ENCODE data around the gene ASIC4. TPM values are rescaled to one million over a fixed set of nuclear protein-coding genes. Genes with fewer than 3 reads are reported as not detected.
A peak's percentile ranks its signal among the peaks of the same experiment; 100 is the strongest.

Gene ASIC4
- total and polyA plus RNA-seq, 9 of the 15 experiments (the other 6 are each of a cell fraction or from before 2014, with no cell fraction given), result 0.07 to 19.2 (median 4.8) TPM

GRCh38 chr2:219497495-219498279 lies 16.6 kb upstream of the ASIC4 start (continued):
- TF ChIP-seq PRDM10 (IDR thresholded peaks at IDR 0.05; ENCODE audit: partially characterized antibody) (peak; percentile 12), JUND (IDR thresholded peaks at IDR 0.05; ENCODE audit: borderline replicate concordance, low read depth, low read length) (0 out of 2 replicates have a peak, but pooled peaks have one; percentile 2), JUND (tag; IDR thresholded peaks at IDR 0.05; ENCODE audit: borderline replicate concordance, low read depth, low read length) (peak; percentile 41; the same call in 2 of the 3 replicates)

Measured in K562 (cell line).